ENCODE results near the gene PGPEP1.

PGPEP1 gene

GRCh38 chr19:18329035-18329376 is 11.4 kb upstream of the PGPEP1 start:
- Histone ChIP-seq H3K4me1 (ENCODE audit: control insufficient read depth in 1 of 2, insufficient read depth in 1 of 2, low read depth in 1 of 2, low read length in 1 of 2) (peaks cover 5 to 9% of the 10 kb centered on the region in 2 experiments), H3K27me3 (no peaks in the 10 kb centered on the region), H3K4me3 (ENCODE audit: low read depth in 1 of 2, low read length in 1 of 2) (no peak overlapping the region)

GRCh38 chr19:18330868-18331267 is 9.5 kb upstream of the PGPEP1 start:
- no peak for TF ChIP-seq CTCF (IDR thresholded peaks at IDR 0.05)
- no peak overlapping the region for H3K27ac ChIP-seq
- no peaks in the 10 kb centered on the region for H3K9me3 ChIP-seq
- no peaks in the 10 kb centered on the region for H3K27me3 ChIP-seq
- H3K36me3 ChIP-seq, result no peaks in the 10 kb centered on the region
- no peak overlapping the region for H3K4me3 ChIP-seq (ENCODE audit: low read depth in 1 of 2, low read length in 1 of 2)
- peaks cover 5 to 9% of the 10 kb centered on the region in 2 experiments for H3K4me1 ChIP-seq (ENCODE audit: control insufficient read depth in 1 of 2, insufficient read depth in 1 of 2, low read depth in 1 of 2, low read length in 1 of 2)

More at GRCh38 chr19:18329035-18329376, 11.4 kb upstream of the PGPEP1 start:
- Histone ChIP-seq H3K36me3 (no peaks in the 10 kb centered on the region), H3K27ac (peak overlapping the region; percentile 58), H3K9me3 (no peaks in the 10 kb centered on the region)
- TF ChIP-seq CTCF (IDR thresholded peaks at IDR 0.05), result no peak

GRCh38 chr19:18332917-18333530 is 7.4 kb upstream of the PGPEP1 start:
- no peak for TF ChIP-seq CTCF (IDR thresholded peaks at IDR 0.05)
- no peak overlapping the region for H3K27ac ChIP-seq
- no peaks in the 10 kb centered on the region for H3K36me3 ChIP-seq
- H3K27me3 ChIP-seq, result no peaks in the 10 kb centered on the region
- H3K4me1 ChIP-seq (ENCODE audit: control insufficient read depth in 1 of 2, insufficient read depth in 1 of 2, low read depth in 1 of 2, low read length in 1 of 2), result peaks cover 5 to 9% of the 10 kb centered on the region in 2 experiments
- no peaks in the 10 kb centered on the region for H3K9me3 ChIP-seq
- H3K4me3 ChIP-seq (ENCODE audit: low read depth in 1 of 2, low read length in 1 of 2), result no peak overlapping the region

- H3K27ac ChIP-seq, result no peak overlapping the region
- H3K4me1 ChIP-seq (ENCODE audit: control insufficient read depth in 1 of 2, insufficient read depth in 1 of 2, low read depth in 1 of 2, low read length in 1 of 2), result peaks cover 2 to 3% of the 10 kb centered on the region in 2 experiments
- peaks cover under 1% of the 10 kb centered on the region for H3K27me3 ChIP-seq
- H3K4me3 ChIP-seq (ENCODE audit: low read depth in 1 of 2, low read length in 1 of 2), result no peak overlapping the region
- H3K9me3 ChIP-seq, result no peaks in the 10 kb centered on the region
- no peak for TF ChIP-seq CTCF (IDR thresholded peaks at IDR 0.05)
- no peaks in the 10 kb centered on the region for H3K36me3 ChIP-seq
Observed at GRCh38 chr19:18333680-18334079, 6.7 kb upstream of the PGPEP1 start.

- no peak overlapping the region for H3K4me3 ChIP-seq (ENCODE audit: low read depth in 1 of 2, low read length in 1 of 2)
- H3K36me3 ChIP-seq, result no peaks in the 10 kb centered on the region
- no peak overlapping the region for H3K27ac ChIP-seq
- peaks cover 10 to 11% of the 10 kb centered on the region in 2 experiments for H3K4me1 ChIP-seq (ENCODE audit: control insufficient read depth in 1 of 2, insufficient read depth in 1 of 2, low read depth in 1 of 2, low read length in 1 of 2)
- no peak for TF ChIP-seq CTCF (IDR thresholded peaks at IDR 0.05)
- peaks cover 5% of the 10 kb centered on the region for H3K27me3 ChIP-seq
- no peaks in the 10 kb centered on the region for H3K9me3 ChIP-seq
Observed at GRCh38 chr19:18336121-18336520, 4.3 kb upstream of the PGPEP1 start.
